AG09309 (cell line): ENCODE results near the gene EMC10.

Experiments used
- DNase-seq: peaks from one replicate; pipeline ENCODE4 v3.0.0-alpha.2; 2010; ENCODE audit warnings: low read depth
- H3K4me3 ChIP-seq: 2 replicates; pipeline ENCODE4 v1.5.1; 2011; ENCODE audit warnings: mild to moderate bottlenecking, low read depth, low read length, moderate library complexity; ENCODE audit not compliant: control insufficient read depth
- TF ChIP-seq, protein P1 (sequence below): IDR thresholded peaks from 2 replicates; pipeline ENCODE4 v1.5.1; 2011; ENCODE audit warnings: mild to moderate bottlenecking, low read depth, low read length, inconsistent platforms; ENCODE audit not compliant: insufficient read depth, control insufficient read depth; ENCODE audit errors: missing control alignments

Gene EMC10

DNA sequence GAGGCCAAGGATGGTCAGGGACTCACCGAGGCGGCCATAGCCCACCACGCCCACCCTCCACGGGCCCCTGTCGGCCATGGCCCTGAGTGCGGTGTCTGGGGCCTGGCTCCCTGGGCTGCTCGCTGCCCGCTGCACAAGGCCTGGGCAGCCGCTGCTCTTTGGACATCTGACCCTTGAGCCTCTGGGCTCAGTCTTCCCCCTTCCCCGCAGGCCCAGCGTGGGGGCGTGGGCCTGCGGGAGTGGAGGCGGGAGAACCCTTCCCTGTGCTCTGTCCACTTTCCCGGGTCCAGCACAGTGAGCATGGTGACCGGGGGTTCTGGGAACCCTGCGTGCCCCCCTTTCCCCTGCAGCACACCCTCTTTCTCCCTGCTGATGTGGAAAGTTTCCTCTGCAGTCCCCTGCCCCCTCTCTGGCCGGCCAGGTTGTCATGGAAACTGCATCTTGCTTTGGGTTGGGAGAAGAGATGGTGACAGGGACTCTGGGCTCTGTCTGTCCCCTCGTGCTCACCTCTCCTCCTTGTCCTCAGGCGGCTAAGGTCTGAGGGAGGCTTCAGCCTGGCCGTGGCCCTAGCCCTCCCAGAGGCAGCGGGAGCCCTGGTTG lies 37.5 kb downstream of the EMC10 start, which contains the start of gene ASPDH:
Gene ASPDH, minus strand, starts transcription at position 168 of the 600 bp plus-strand sequence. Its CDS starts 90 bp downstream, at position 78.
- TF ChIP-seq, protein P1, sequence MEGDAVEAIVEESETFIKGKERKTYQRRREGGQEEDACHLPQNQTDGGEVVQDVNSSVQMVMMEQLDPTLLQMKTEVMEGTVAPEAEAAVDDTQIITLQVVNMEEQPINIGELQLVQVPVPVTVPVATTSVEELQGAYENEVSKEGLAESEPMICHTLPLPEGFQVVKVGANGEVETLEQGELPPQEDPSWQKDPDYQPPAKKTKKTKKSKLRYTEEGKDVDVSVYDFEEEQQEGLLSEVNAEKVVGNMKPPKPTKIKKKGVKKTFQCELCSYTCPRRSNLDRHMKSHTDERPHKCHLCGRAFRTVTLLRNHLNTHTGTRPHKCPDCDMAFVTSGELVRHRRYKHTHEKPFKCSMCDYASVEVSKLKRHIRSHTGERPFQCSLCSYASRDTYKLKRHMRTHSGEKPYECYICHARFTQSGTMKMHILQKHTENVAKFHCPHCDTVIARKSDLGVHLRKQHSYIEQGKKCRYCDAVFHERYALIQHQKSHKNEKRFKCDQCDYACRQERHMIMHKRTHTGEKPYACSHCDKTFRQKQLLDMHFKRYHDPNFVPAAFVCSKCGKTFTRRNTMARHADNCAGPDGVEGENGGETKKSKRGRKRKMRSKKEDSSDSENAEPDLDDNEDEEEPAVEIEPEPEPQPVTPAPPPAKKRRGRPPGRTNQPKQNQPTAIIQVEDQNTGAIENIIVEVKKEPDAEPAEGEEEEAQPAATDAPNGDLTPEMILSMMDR = no peak
- no peak within 1 kb of the TSS for H3K4me3 ChIP-seq
- DNase-seq = no peak

DNA sequence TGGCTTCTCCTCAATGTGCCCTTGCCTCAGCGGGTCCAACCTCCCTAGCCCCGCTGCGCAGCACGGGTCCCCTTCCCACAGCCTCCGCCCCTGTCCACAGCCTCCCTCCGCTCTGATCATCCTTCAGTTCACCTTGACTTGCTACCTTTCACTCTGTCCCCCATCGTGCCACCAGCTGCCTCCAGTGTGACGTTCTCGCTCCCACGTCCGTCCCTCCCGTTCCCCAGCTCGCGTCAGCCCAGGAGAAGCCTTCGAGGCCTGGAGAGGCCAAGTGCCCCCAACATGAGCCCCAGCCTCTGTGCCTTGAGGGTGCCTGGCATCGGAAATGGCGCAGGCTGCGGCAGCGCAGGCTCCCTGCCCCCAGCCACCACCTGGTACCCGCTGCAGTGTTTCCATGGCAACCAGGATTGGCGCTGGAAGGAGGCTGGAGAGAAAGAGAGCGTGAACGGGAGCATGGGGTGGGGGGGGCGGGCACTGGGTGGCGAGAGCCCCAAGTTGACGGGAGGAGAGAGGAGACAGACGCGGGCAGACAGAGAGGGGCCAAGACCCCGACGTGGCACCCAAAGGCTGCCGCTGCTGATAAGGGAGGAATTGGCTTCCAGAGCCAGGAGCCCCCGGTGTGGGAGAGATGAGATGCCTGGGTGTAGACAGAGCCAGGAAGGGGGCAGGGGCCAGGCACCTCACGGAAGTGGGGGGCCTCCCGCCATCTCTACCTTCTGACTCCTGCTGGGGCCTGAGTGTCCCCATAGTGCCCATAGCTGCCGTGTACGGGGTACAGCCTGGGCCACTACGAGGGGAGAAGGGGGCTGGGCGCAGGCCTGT lies 38.2 kb downstream of the EMC10 start:
- TF ChIP-seq, protein P1 = no peak
- H3K4me3 ChIP-seq = no peak overlapping the region
- no peak for DNase-seq

DNA sequence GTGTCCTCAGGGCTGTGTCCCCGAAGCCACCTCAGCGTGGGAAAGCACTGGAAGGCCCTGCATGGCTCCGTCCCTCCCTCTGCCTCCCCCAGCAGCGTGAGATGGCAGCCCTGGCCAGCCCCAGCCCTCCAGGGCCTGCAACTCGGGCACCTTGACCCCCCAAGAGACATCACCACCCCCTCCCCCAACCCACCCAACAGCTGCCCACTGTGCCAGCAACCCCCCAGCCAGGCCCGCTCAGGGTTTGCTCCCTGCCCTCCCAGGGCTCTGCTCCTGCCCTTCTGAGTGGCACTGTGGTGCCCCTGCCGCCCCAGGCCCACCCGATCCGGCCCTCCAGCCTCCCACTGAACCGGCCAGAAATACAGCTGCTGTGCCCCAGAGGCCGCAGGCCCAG lies 38.9 kb downstream of the EMC10 start:
- no peak overlapping the region for H3K4me3 ChIP-seq
- no peak for DNase-seq
- TF ChIP-seq, protein P1 = no peak

DNA sequence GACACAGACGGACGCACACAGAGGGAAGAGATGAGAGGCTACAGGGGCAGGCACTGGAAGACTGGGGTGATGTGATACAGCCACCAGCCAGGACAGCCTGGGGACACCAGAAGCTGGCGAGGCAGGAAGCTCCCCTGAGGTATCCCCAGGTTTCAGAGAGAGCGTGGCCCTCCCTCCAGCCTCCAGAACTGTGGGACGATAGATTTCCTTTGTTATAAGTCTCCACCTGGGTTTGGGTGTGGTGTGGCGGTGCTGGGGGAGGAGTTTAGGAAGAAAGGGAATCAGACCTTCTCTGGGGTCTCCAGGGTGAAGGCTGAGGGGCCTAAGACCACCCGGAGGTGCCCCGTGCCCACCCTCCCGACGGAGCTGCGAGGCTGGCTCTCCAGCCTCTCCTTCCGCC lies 40.1 kb downstream of the EMC10 start:
- TF ChIP-seq, protein P1 = no peak
- DNase-seq = no peak
- H3K4me3 ChIP-seq = no peak overlapping the region

DNA sequence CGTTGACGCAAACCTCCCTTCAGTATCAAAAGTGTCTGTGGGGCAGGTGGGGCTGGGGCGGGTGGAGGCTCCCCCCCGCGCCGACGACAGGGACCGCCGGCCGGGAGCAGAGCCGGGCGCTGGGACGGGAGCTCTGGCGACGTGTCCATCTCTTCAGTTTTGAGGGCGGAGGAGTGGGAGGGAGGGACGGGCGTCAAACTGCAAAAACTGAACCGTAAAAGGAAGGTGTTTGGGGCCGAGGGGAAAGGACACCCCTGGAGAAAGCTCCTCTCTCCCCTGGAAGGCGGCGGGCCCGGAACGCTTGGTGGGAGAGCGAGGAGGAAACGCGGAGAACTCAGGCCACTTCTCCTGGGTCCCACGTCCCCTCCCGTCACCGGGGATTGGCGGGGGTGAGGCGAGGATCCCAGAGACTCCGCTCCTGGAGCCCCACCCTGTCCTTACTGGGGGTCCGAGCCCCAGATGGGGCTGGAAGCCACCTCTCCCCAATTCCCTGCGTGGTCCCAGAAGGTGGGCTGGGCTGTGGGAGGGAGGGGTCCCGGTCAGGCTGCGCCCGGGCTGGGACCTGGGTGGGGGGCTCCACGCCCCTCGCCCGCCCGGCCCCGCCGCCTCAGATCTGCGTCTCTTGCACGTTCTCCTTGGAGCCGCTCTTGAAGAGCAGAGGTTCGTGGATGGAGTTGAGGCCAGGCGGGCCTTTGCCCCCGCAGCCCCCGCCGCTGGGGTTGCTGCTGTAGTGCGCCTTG lies 40.8 kb downstream of the EMC10 start:
- TF ChIP-seq, protein P1 = no peak
- DNase-seq = no peak
- no peak overlapping the region for H3K4me3 ChIP-seq

DNA sequence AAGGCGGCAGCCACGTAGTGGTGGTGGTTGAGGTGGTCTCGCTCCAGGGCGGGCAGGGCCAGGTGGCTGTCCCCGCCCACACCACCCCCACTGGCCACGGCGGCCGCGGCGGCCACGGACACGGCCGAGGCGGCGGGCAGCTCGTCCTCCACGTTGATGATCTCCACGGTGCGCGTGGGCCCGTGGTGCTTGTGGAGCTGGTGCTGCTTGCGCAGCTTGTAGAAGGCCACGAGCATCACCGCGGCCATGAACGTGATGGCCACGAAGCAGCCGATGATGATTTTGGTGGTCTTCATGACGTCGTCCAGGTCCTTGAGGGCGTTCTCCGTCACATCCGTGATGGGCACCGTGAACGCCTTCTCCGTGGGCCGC lies 41.4 kb downstream of the EMC10 start:
- TF ChIP-seq, protein P1 = no peak
- DNase-seq = no peak
- H3K4me3 ChIP-seq = no peak overlapping the region
